Measurements from ENCODE around the gene CTXN1.
"Not testable (repeated sequence)": the region's sequence is repeated elsewhere in the genome, so short reads cannot be mapped to it uniquely, and the experiment has no call there.

Gene CTXN1

GRCh38 chr19:7933828-7934725 is 8.1 kb upstream of the CTXN1 start:
- DNase-seq (ENCODE audit: low read depth): no peak
- no peak for TF ChIP-seq CTCF (IDR thresholded peaks at IDR 0.05; ENCODE audit: control insufficient read depth, insufficient read depth, low read depth, low read length, missing control alignments)
- H3K4me3 ChIP-seq (ENCODE audit: control insufficient read depth, low read depth, low read length): no peak overlapping the region

GRCh38 chr19:7933411-7933810 is 7.5 kb upstream of the CTXN1 start:
- no peak overlapping the region for H3K4me3 ChIP-seq (ENCODE audit: control insufficient read depth, low read depth, low read length)
- DNase-seq (ENCODE audit: low read depth): no peak
- TF ChIP-seq CTCF (IDR thresholded peaks at IDR 0.05; ENCODE audit: control insufficient read depth, insufficient read depth, low read depth, low read length, missing control alignments): peak; percentile 25

GRCh38 chr19:7932930-7933300 is 7.0 kb upstream of the CTXN1 start:
- no peak for TF ChIP-seq CTCF (IDR thresholded peaks at IDR 0.05; ENCODE audit: control insufficient read depth, insufficient read depth, low read depth, low read length, missing control alignments)
- no peak overlapping the region for H3K4me3 ChIP-seq (ENCODE audit: control insufficient read depth, low read depth, low read length)
- DNase-seq (ENCODE audit: low read depth): no peak

- no peak for TF ChIP-seq CTCF (IDR thresholded peaks at IDR 0.05; ENCODE audit: control insufficient read depth, insufficient read depth, low read depth, low read length, missing control alignments)
- H3K4me3 ChIP-seq (ENCODE audit: control insufficient read depth, low read depth, low read length): no peak overlapping the region
- DNase-seq (ENCODE audit: low read depth): no peak
These were observed 6.5 kb upstream of the CTXN1 start for GRCh38 chr19:7932276-7932929.

- no peak for TF ChIP-seq CTCF (IDR thresholded peaks at IDR 0.05; ENCODE audit: control insufficient read depth, insufficient read depth, low read depth, low read length, missing control alignments)
- DNase-seq (ENCODE audit: low read depth): no peak
These were observed 5.5 kb upstream of the CTXN1 start for GRCh38 chr19:7931221-7932061.

GRCh38 chr19:7930765-7931164 is 4.8 kb upstream of the CTXN1 start:
- DNase-seq (ENCODE audit: low read depth): no peak
- no peak overlapping the region for H3K4me3 ChIP-seq (ENCODE audit: control insufficient read depth, low read depth, low read length)
- TF ChIP-seq CTCF (IDR thresholded peaks at IDR 0.05; ENCODE audit: control insufficient read depth, insufficient read depth, low read depth, low read length, missing control alignments): no peak

More at GRCh38 chr19:7931221-7932061, 5.5 kb upstream of the CTXN1 start:
- no peak overlapping the region for H3K4me3 ChIP-seq (ENCODE audit: control insufficient read depth, low read depth, low read length)

- DNase-seq (ENCODE audit: low read depth); H3K4me3 ChIP-seq (ENCODE audit: control insufficient read depth, low read depth, low read length): not testable (repeated sequence)
These were observed 4.1 kb upstream of the CTXN1 start for GRCh38 chr19:7930030-7930429.

Measured in AG09309 (cell line).